ENCODE measurements around the gene RIT1. TPM values are rescaled to one million over a fixed set of nuclear protein-coding genes. Genes with fewer than 3 reads are reported as not detected.

Gene RIT1
- total and polyA plus RNA-seq, 3 donors from 2014 or later: 25.7 to 31.1 (median 26.1) TPM

GRCh38 chr1:155952505-155952890, 41.3 kb upstream of the RIT1 start:
- no peaks in the 10 kb centered on the region for H3K27me3 ChIP-seq
- H3K27ac ChIP-seq: no peak overlapping the region
- no peaks in the 10 kb centered on the region for H3K36me3 ChIP-seq (ENCODE audit: low read depth, missing control alignments)
- 94% methylated on average over 13 of the region's 13 CpGs for whole genome bisulfite sequencing, 2 donors
- no peak for TF ChIP-seq POLR2A (IDR thresholded peaks at IDR 0.05)
- TF ChIP-seq CTCF (IDR thresholded peaks at IDR 0.05): no peak
- intact Hi-C loops (cut with DNase I; ENCODE audit: low total_unique reads): no loop called here
- no peak for DNase-seq
- H3K9me3 ChIP-seq: no peaks in the 10 kb centered on the region
- no peaks in the 10 kb centered on the region for H3K4me1 ChIP-seq
- H3K4me3 ChIP-seq: no peak overlapping the region

GRCh38 chr1:155951753-155952504, 40.8 kb upstream of the RIT1 start:
- 82 to 89% methylated on average over 5 to 6 of the region's 6 CpGs for WGBS, 2 donors
- no peaks in the 10 kb centered on the region for H3K4me1 ChIP-seq
- H3K4me3 ChIP-seq: no peak overlapping the region
- no peaks in the 10 kb centered on the region for H3K36me3 ChIP-seq (ENCODE audit: low read depth, missing control alignments)
- H3K27me3 ChIP-seq: no peaks in the 10 kb centered on the region
- intact Hi-C loops (cut with DNase I; ENCODE audit: low total_unique reads): no loop called here
- TF ChIP-seq POLR2A (IDR thresholded peaks at IDR 0.05) (no peak), CTCF (IDR thresholded peaks at IDR 0.05) (no peak)
- no peak overlapping the region for H3K27ac ChIP-seq
- no peak for DNase-seq
- no peaks in the 10 kb centered on the region for H3K9me3 ChIP-seq

GRCh38 chr1:155950829-155951228, 39.7 kb upstream of the RIT1 start:
- no peak for DNase-seq
- WGBS, 2 donors: 96 to 97% methylated on average over 7 to 27 of the region's 27 CpGs
- intact Hi-C loops (cut with DNase I; ENCODE audit: low total_unique reads): no loop called here
- TF ChIP-seq CTCF (IDR thresholded peaks at IDR 0.05) (no peak), POLR2A (IDR thresholded peaks at IDR 0.05) (no peak)
- Histone ChIP-seq H3K27me3 (no peaks in the 10 kb centered on the region), H3K4me3 (no peak overlapping the region), H3K36me3 (ENCODE audit: low read depth, missing control alignments) (no peaks in the 10 kb centered on the region), H3K27ac (no peak overlapping the region), H3K9me3 (no peaks in the 10 kb centered on the region), H3K4me1 (no peaks in the 10 kb centered on the region)

- Histone ChIP-seq H3K27ac (no peak overlapping the region), H3K4me1 (no peaks in the 10 kb centered on the region), H3K36me3 (ENCODE audit: low read depth, missing control alignments) (no peaks in the 10 kb centered on the region), H3K9me3 (no peaks in the 10 kb centered on the region), H3K4me3 (no peak overlapping the region), H3K27me3 (no peaks in the 10 kb centered on the region)
- 89 to 94% methylated on average over 8 of the region's 8 CpGs for WGBS, 2 donors
- no peak for TF ChIP-seq POLR2A (IDR thresholded peaks at IDR 0.05)
- no peak for TF ChIP-seq CTCF (IDR thresholded peaks at IDR 0.05)
- DNase-seq: no peak
- intact Hi-C loops (cut with DNase I; ENCODE audit: low total_unique reads): no loop called here
Observed at GRCh38 chr1:155947741-155948140, 36.6 kb upstream of the RIT1 start.

GRCh38 chr1:155947292-155947691, 36.1 kb upstream of the RIT1 start:
- no peak for TF ChIP-seq CTCF (IDR thresholded peaks at IDR 0.05)
- H3K27me3 ChIP-seq: no peaks in the 10 kb centered on the region
- DNase-seq: no peak
- H3K4me3 ChIP-seq: no peak overlapping the region
- WGBS, 2 donors: 67 to 71% methylated on average over 4 of the region's 4 CpGs
- H3K36me3 ChIP-seq (ENCODE audit: low read depth, missing control alignments): no peaks in the 10 kb centered on the region
- H3K27ac ChIP-seq: no peak overlapping the region
- no peaks in the 10 kb centered on the region for H3K4me1 ChIP-seq
- intact Hi-C loops (cut with DNase I; ENCODE audit: low total_unique reads): no loop called here
- H3K9me3 ChIP-seq: no peaks in the 10 kb centered on the region

Measured in testis (tissue), 3 donors.